HCT116 (cell line): Measurements from ENCODE around the gene TYROBP. TPM values are rescaled to one million over a fixed set of nuclear protein-coding genes. Genes with fewer than 3 reads are reported as not detected.
A peak's percentile ranks its signal among the peaks of the same experiment; 100 is the strongest.

ENCODE experiments used
- ATAC-seq: fragments of 200-7000 bp; cut with Tn5 transposase; 2 replicates; pipeline ENCODE4 v1.9.1; 2020; ENCODE audit warnings: mild to moderate bottlenecking, moderate library complexity
- BruUV-seq: library from RNA; stranded (reverse); fragments of 400-500 nt; replicated peaks from 2 replicates; lab custom pipeline; 2021; lab: Mats Ljungman, UMichigan
- CTCF ChIA-PET: fragments of 300-600 bp; sonication (Branson Sonifier 250); formaldehyde crosslinking; loops from one replicate; lab custom pipeline; 2021; ENCODE audit warnings: antibody characterized with exemption; lab: Charles Lee
- POLR2A ChIA-PET: fragments of 300-600, 350-600 bp; sonication (Branson Sonifier 250); formaldehyde crosslinking; loops from one replicate; lab custom pipeline; 2021; ENCODE audit warnings: antibody characterized with exemption; lab: Charles Lee
- RAD21 ChIA-PET, 2 experiments: fragments of 300-600 bp; sonication (Branson Sonifier 250); formaldehyde crosslinking; loops; one replicate each; lab custom pipeline; 2023; ENCODE audit warnings: low total read pairs in 2 of 2; ENCODE audit not compliant: uncharacterized antibody in 2 of 2, unreplicated experiment in 2 of 2, low non-redundant PET in 1 of 2; lab: Charles Lee
- DNase-seq: peaks from one replicate; pipeline ENCODE4 v3.0.0-alpha.2; 2010; ENCODE audit warnings: low read depth, low spot score
- H2AFZ ChIP-seq: fragments of 200-600 bp; shearing (Covaris generic), sonication (generic); 2 replicates; pipeline ENCODE4 v1.6.1; 2017; ENCODE audit warnings: low read depth, mixed run types, mixed read lengths, antibody characterized with exemption, low read length; ENCODE audit not compliant: poor library complexity, severe bottlenecking
- H3K27ac ChIP-seq: 2 replicates; pipeline ENCODE4 v1.5.1; 2012; ENCODE audit warnings: low read depth, low read length
- H3K27me3 ChIP-seq: fragments of 200-600 bp; sonication (generic); 2 replicates; pipeline ENCODE4 v1.6.1; 2016; ENCODE audit warnings: mixed run types, low read length, mixed read lengths; ENCODE audit not compliant: insufficient read depth
- H3K36me3 ChIP-seq, 2 experiments: fragments of 200-500 bp in 1 of 2; fragments of 200-600 bp in 1 of 2; sonication (Bioruptor generic) in 1 of 2; sonication (generic) in 1 of 2; 2 replicates each; pipeline versions ENCODE4 v1.5.1 to v1.6.1; 2014 to 2016; ENCODE audit warnings: low read length in 2 of 2, inconsistent platforms in 1 of 2, mixed read lengths in 1 of 2, mixed run types in 1 of 2; ENCODE audit not compliant: insufficient read depth in 2 of 2, control insufficient read depth in 1 of 2
- H3K4me1 ChIP-seq, 2 experiments: fragments of 200-600 bp in 1 of 2; sonication (generic) in 1 of 2; 2 replicates each; pipeline versions ENCODE4 v1.5.1 to v1.6.1; 2012 to 2017; ENCODE audit warnings: low read length in 2 of 2, inconsistent platforms in 1 of 2, mild to moderate bottlenecking in 1 of 2, mixed read lengths in 1 of 2, mixed run types in 1 of 2, moderate library complexity in 1 of 2; ENCODE audit not compliant: insufficient read depth in 2 of 2, control insufficient read depth in 1 of 2
- H3K4me2 ChIP-seq: fragments of 200-600 bp; sonication (generic); 2 replicates; pipeline ENCODE4 v1.6.1; 2017; ENCODE audit warnings: mixed run types, low read length, mixed read lengths
- H3K4me3 ChIP-seq, 2 experiments: fragments of 200-600 bp in 1 of 2; sonication (generic) in 1 of 2; replicated peaks in 1 of 2; 2 replicates each; pipeline ENCODE4 v1.5.1; 2011 to 2016; ENCODE audit warnings: low read length in 2 of 2, control low read depth in 1 of 2, low read depth in 1 of 2, mild to moderate bottlenecking in 1 of 2, mixed read lengths in 1 of 2, mixed run types in 1 of 2
- H3K79me2 ChIP-seq: fragments of 200-600 bp; sonication (generic); 2 replicates; pipeline ENCODE4 v1.6.1; 2017; ENCODE audit warnings: mild to moderate bottlenecking, mixed run types, low read length, moderate library complexity, mixed read lengths; ENCODE audit not compliant: insufficient read depth
- H3K9ac ChIP-seq: fragments of 200-600 bp; sonication (generic); 2 replicates; pipeline ENCODE4 v1.6.1; 2016; ENCODE audit warnings: low read length, mixed read lengths
- H3K9me2 ChIP-seq: fragments of 200-600 bp; sonication (generic), shearing (Covaris generic); 2 replicates; pipeline ENCODE4 v1.6.1; 2017; ENCODE audit warnings: mixed run types, mild to moderate bottlenecking, moderate library complexity; ENCODE audit not compliant: insufficient read depth
- H3K9me3 ChIP-seq, 2 experiments: fragments of 200-500 bp in 1 of 2; fragments of 200-600 bp in 1 of 2; sonication (Bioruptor generic) in 1 of 2; sonication (generic) in 1 of 2; 2 replicates each; pipeline ENCODE4 v1.6.1; 2014 to 2017; ENCODE audit warnings: low read length in 2 of 2, mixed read lengths in 2 of 2, inconsistent platforms in 1 of 2, low read depth in 1 of 2, mild to moderate bottlenecking in 1 of 2, mixed run types in 1 of 2, moderate library complexity in 1 of 2; ENCODE audit not compliant: control insufficient read depth in 1 of 2, insufficient read depth in 1 of 2
- H4K20me1 ChIP-seq: fragments of 200-600 bp; sonication (generic), shearing (Covaris generic); 2 replicates; pipeline ENCODE4 v1.6.1; 2017; ENCODE audit warnings: mixed run types, mild to moderate bottlenecking, moderate library complexity; ENCODE audit not compliant: insufficient read depth
- CTCF ChIP-seq, 3 experiments: fragments of 200-600 bp in 1 of 3; sonication (generic) in 1 of 3; IDR thresholded peaks in 2 of 3; conservative IDR thresholded peaks in 1 of 3; 2 replicates each; pipeline ENCODE4 v1.5.1; 2012 to 2017; ENCODE audit warnings: low read depth in 2 of 3, low read length in 2 of 3, antibody characterized with exemption in 1 of 3, borderline replicate concordance in 1 of 3, control low read depth in 1 of 3, mild to moderate bottlenecking in 1 of 3, mixed read lengths in 1 of 3, mixed run types in 1 of 3, moderate library complexity in 1 of 3; ENCODE audit not compliant: insufficient read depth in 1 of 3
- EGR1 ChIP-seq: IDR thresholded peaks from 2 replicates; pipeline ENCODE4 v1.6.1; 2012; ENCODE audit warnings: low read depth
- ELF1 ChIP-seq: IDR thresholded peaks from 2 replicates; pipeline ENCODE4 v1.6.1; 2012; ENCODE audit warnings: low read depth, borderline replicate concordance
- EZH2 ChIP-seq: fragments of 200-600 bp; sonication (generic); IDR thresholded peaks from 2 replicates; pipeline ENCODE4 v1.6.1; 2017; ENCODE audit warnings: antibody characterized with exemption, mixed run types
- EZH2phosphoT487 ChIP-seq: fragments of 200-600 bp; IDR thresholded peaks from 2 replicates; pipeline ENCODE4 v1.6.1; 2018; ENCODE audit warnings: antibody characterized with exemption, borderline replicate concordance
- FOSL1 ChIP-seq: IDR thresholded peaks from 2 replicates; pipeline ENCODE4 v1.6.1; 2012; ENCODE audit warnings: low read depth
- JUND ChIP-seq: IDR thresholded peaks from 2 replicates; pipeline ENCODE4 v1.6.1; 2012
- POLR2A ChIP-seq: IDR thresholded peaks from 2 replicates; pipeline ENCODE4 v1.7.0; 2011; ENCODE audit warnings: borderline replicate concordance; ENCODE audit not compliant: insufficient read depth, insufficient read length; ENCODE audit errors: extremely low read depth
- POLR2AphosphoS5 ChIP-seq: IDR thresholded peaks from 2 replicates; pipeline ENCODE4 v1.6.1; 2011; ENCODE audit warnings: mild to moderate bottlenecking, low read depth, low read length, moderate library complexity
- RAD21 ChIP-seq: IDR thresholded peaks from 2 replicates; pipeline ENCODE4 v1.6.1; 2012; ENCODE audit warnings: low read depth, mild to moderate bottlenecking
- REST ChIP-seq: IDR thresholded peaks from 2 replicates; pipeline ENCODE4 v1.6.1; 2012; ENCODE audit warnings: low read depth
- SIN3A ChIP-seq: IDR thresholded peaks from 2 replicates; pipeline ENCODE4 v1.6.1; 2012; ENCODE audit warnings: low read depth
- SRF ChIP-seq: IDR thresholded peaks from 2 replicates; pipeline ENCODE4 v1.6.1; 2012; ENCODE audit warnings: low read depth
- YY1 ChIP-seq: IDR thresholded peaks from 2 replicates; pipeline ENCODE4 v1.6.1; 2011; ENCODE audit warnings: low read length, low read depth, moderate library complexity, mild to moderate bottlenecking; ENCODE audit not compliant: insufficient replicate concordance; ENCODE audit errors: extremely low read depth
- ZBTB33 ChIP-seq: IDR thresholded peaks from 2 replicates; pipeline ENCODE4 v1.6.1; 2011; ENCODE audit warnings: mild to moderate bottlenecking, low read length, moderate library complexity; ENCODE audit not compliant: insufficient replicate concordance; ENCODE audit errors: extremely low read depth
- ZFX ChIP-seq: fragments of 450-650 bp; IDR thresholded peaks from 2 replicates; pipeline ENCODE4 v1.6.1; 2017
- ZNF274 ChIP-seq: fragments of 200-500 bp; sonication (Bioruptor generic); IDR thresholded peaks from 2 replicates; pipeline ENCODE4 v1.6.1; 2014; ENCODE audit warnings: mild to moderate bottlenecking, low read depth, low read length, inconsistent platforms
- intact Hi-C: fragments of 100-400 bp; cut with micrococcal nuclease; formaldehyde crosslinking; loops from 2 replicates; pipeline ENCODE4 v1.10.0; 2022
- total RNA-seq: library from RNA; stranded (reverse); gene quantifications from one replicate; pipeline ENCODE4 v1.2.1, GENCODE V29; 2021; ENCODE audit not compliant: unreplicated experiment

The TYROBP gene
- total RNA-seq, 1 experiment from 2014 or later: 0.49 TPM

GRCh38 chr19:35860436-35860817, 47.7 kb downstream of the TYROBP start:
- Histone ChIP-seq H3K4me3 (no peak overlapping the region), H3K9ac (no peak overlapping the region), H3K9me3 (no peaks in the 10 kb centered on the region), H3K79me2 (no peaks in the 10 kb centered on the region), H3K4me1 (peaks cover 2 to 13% of the 10 kb centered on the region in 2 experiments; a peak in 3 of 4 replicates), H4K20me1 (no peaks in the 10 kb centered on the region), H3K36me3 (no peaks in the 10 kb centered on the region), H3K4me2 (peak overlapping the region; percentile 68), H2AFZ (no peak overlapping the region), H3K27ac (no peak overlapping the region), H3K27me3 (no peaks in the 10 kb centered on the region), H3K9me2 (no peaks in the 10 kb centered on the region)
- intact Hi-C loops: no loop called here
- TF ChIP-seq RAD21 (no peak), CTCF (IDR thresholded peaks at IDR 0.05 in 2 of 3, conservative IDR thresholded peaks at IDR 0.05 in 1 of 3; ENCODE audit: borderline replicate concordance in 1 of 3, insufficient read depth in 1 of 3, low read depth in 2 of 3, low read length in 2 of 3) (no peak), EZH2 (no peak), ZBTB33 (no peak), YY1 (no peak), POLR2AphosphoS5 (no peak), EZH2phosphoT487 (no peak), FOSL1 (no peak), ZFX (no peak), ELF1 (no peak), REST (no peak), JUND (no peak), EGR1 (no peak), SIN3A (no peak), SRF (no peak), POLR2A (no peak), ZNF274 (no peak)
- ChIA-PET CTCF (no interaction called here), POLR2A (interaction anchor here (1.4 to 1.6 kb wide), 2 partner anchors 9 to 17 kb away, joined by 4 read pairs; no protein-coding TSS in a partner anchor), RAD21 (no interaction called here)
- DNase-seq (no peak), ATAC-seq (no peak; the same call in none of the 2 replicates)
- no TSS peak for BruUV-seq
